Right lobe of liver (tissue), 6 donors: ENCODE data around the gene CLMP. TPM values are rescaled to one million over a fixed set of nuclear protein-coding genes. Genes with fewer than 3 reads are reported as not detected.

Experiments used
- ATAC-seq, 4 donors: fragments of 200-7000 bp; cut with Tn5 transposase; one replicate each; pipeline ENCODE4 v1.9.1; 2020; ENCODE audit warnings: mild to moderate bottlenecking in 4 of 4, moderate library complexity in 4 of 4
- DNase-seq, 3 donors: peaks; one replicate each; pipeline ENCODE4 v3.0.0-alpha.2; 2020
- H3K27ac ChIP-seq, 3 donors: fragments of 200-600 bp; one replicate each; pipeline ENCODE4 v1.8.0; 2022
- H3K27me3 ChIP-seq, 2 donors: fragments of 200-600 bp; one replicate each; pipeline ENCODE4 v1.8.0; 2022
- H3K36me3 ChIP-seq, 4 donors: fragments of 200-600 bp; sonication (generic) in 1 of 4; one replicate each; pipeline versions ENCODE4 v1.5.1 to v1.8.0; 2017 to 2022; ENCODE audit warnings: control low read depth in 1 of 4
- H3K4me1 ChIP-seq, 4 donors: fragments of 200-600 bp; sonication (generic) in 1 of 4; one replicate each; pipeline versions ENCODE4 v1.5.1 to v1.8.0; 2017 to 2022; ENCODE audit warnings: control low read depth in 1 of 4
- H3K4me3 ChIP-seq, 3 donors: fragments of 200-600 bp; one replicate each; pipeline ENCODE4 v1.8.0; 2022
- H3K9me3 ChIP-seq, 4 donors: fragments of 200-600 bp; sonication (generic) in 1 of 4; one replicate each; pipeline versions ENCODE4 v1.5.1 to v1.8.0; 2017 to 2022; ENCODE audit warnings: control low read depth in 1 of 4
- CTCF ChIP-seq, 4 donors: fragments of 200-600 bp in 3 of 4; fragments of 450-650 bp in 1 of 4; IDR thresholded peaks; one replicate each; pipeline versions ENCODE4 v1.5.1 to v1.8.0; 2016 to 2022; ENCODE audit warnings: antibody characterized with exemption in 4 of 4, mild to moderate bottlenecking in 2 of 4
- POLR2A ChIP-seq: fragments of 450-650 bp; IDR thresholded peaks from one replicate; pipeline ENCODE4 v1.6.1; 2017; ENCODE audit warnings: antibody characterized with exemption, mild to moderate bottlenecking
- WGBS: methylation state at CpG from one replicate; pipeline ENCODE4 v1.1.6; 2018; ENCODE audit warnings: low coverage, low lambda C conversion rate; ENCODE audit not compliant: insufficient coverage; ENCODE audit errors: missing lambda C conversion rate; 5-methylcytosine and 5-hydroxymethylcytosine counted together
- intact Hi-C, 2 donors: fragments of 100-400 bp; cut with DNase I; formaldehyde crosslinking; loops; one replicate each; pipeline versions ENCODE4 v1.11.2 to v1.14.1; 2022
- total RNA-seq, 6 experiments: library from RNA; depleted of rRNA in 2 of 6; stranded (reverse); fragments of >200 nt in 2 of 6; fragmentation: NEBNext Ultra II Directional in 3 of 6; extraction: Animal tissue kit (Norgen Biotek cat#: 25700) in 3 of 6; gene quantifications; one replicate each; pipeline versions ENCODE4 v1.1.0 to v1.2.4, GENCODE V29; 2016 to 2023
- donor health status: DM: no; HTN: yes; CAD: no.
- donor health status: DM: no; HTN: no; CAD: no.
- donor health status: DM: no; HTN: no; CAD: no.
- donor health status: DM: no; HTN: yes; CAD: no.
- donor health status: DM: no; HTN: yes; CAD: no.

CLMP gene
- total RNA-seq, 6 experiments from 2014 or later: 0.17 to 1.2 (median 0.51) TPM

- DNase-seq (no peak), ATAC-seq (no peak)
- Histone ChIP-seq H3K27me3 (no peaks in the 10 kb centered on the region), H3K36me3 (no peaks in the 10 kb centered on the region), H3K4me3 (no peak overlapping the region), H3K4me1 (no peaks in the 10 kb centered on the region), H3K27ac (no peak overlapping the region), H3K9me3 (no peaks in the 10 kb centered on the region)
- TF ChIP-seq CTCF (IDR thresholded peaks at IDR 0.05) (no peak), POLR2A (no peak)
- 96% methylated on average over 3 of the region's 4 CpGs for WGBS
- intact Hi-C loops: no loop called here
Measured at GRCh38 chr11:123181075-123181474, 14.0 kb downstream of the CLMP start.

- no peaks in the 10 kb centered on the region for H3K36me3 ChIP-seq
- intact Hi-C loops: no loop called here
- no peaks in the 10 kb centered on the region for H3K9me3 ChIP-seq
- no peaks in the 10 kb centered on the region for H3K27me3 ChIP-seq
- no peaks in the 10 kb centered on the region for H3K4me1 ChIP-seq
- WGBS: 100% methylated on average over 1 of the region's 2 CpGs
- H3K27ac ChIP-seq: no peak overlapping the region
- no peak overlapping the region for H3K4me3 ChIP-seq
- TF ChIP-seq CTCF (IDR thresholded peaks at IDR 0.05) (no peak), POLR2A (no peak)
- no peak for DNase-seq
- ATAC-seq: no peak
Measured at GRCh38 chr11:123180574-123180973, 14.5 kb downstream of the CLMP start.

GRCh38 chr11:123180166-123180565 is 14.9 kb downstream of the CLMP start:
- no peaks in the 10 kb centered on the region for H3K27me3 ChIP-seq
- H3K9me3 ChIP-seq: no peaks in the 10 kb centered on the region
- 27% methylated on average over 2 of the region's 5 CpGs for WGBS
- TF ChIP-seq POLR2A: no peak
- TF ChIP-seq CTCF (IDR thresholded peaks at IDR 0.05): no peak
- no peak for ATAC-seq
- H3K36me3 ChIP-seq: no peaks in the 10 kb centered on the region
- DNase-seq: no peak
- H3K27ac ChIP-seq: no peak overlapping the region
- intact Hi-C loops: no loop called here
- H3K4me3 ChIP-seq: no peak overlapping the region
- no peaks in the 10 kb centered on the region for H3K4me1 ChIP-seq

- no peaks in the 10 kb centered on the region for H3K9me3 ChIP-seq
- no peaks in the 10 kb centered on the region for H3K4me1 ChIP-seq
- ATAC-seq (no peak), DNase-seq (no peak)
- no peak overlapping the region for H3K27ac ChIP-seq
- intact Hi-C loops: no loop called here
- H3K27me3 ChIP-seq: no peaks in the 10 kb centered on the region
- no peaks in the 10 kb centered on the region for H3K36me3 ChIP-seq
- TF ChIP-seq POLR2A (no peak), CTCF (IDR thresholded peaks at IDR 0.05) (no peak)
- WGBS: no CpG with 5 or more reads among the region's 2 CpGs
- no peak overlapping the region for H3K4me3 ChIP-seq
Measured at GRCh38 chr11:123179586-123179985, 15.5 kb downstream of the CLMP start.

- Histone ChIP-seq H3K9me3 (no peaks in the 10 kb centered on the region), H3K4me3 (no peak overlapping the region), H3K27me3 (no peaks in the 10 kb centered on the region), H3K36me3 (no peaks in the 10 kb centered on the region), H3K4me1 (no peaks in the 10 kb centered on the region), H3K27ac (no peak overlapping the region)
- no peak for TF ChIP-seq POLR2A
- no peak for TF ChIP-seq CTCF (IDR thresholded peaks at IDR 0.05)
- intact Hi-C loops: no loop called here
- no peak for ATAC-seq
- DNase-seq: no peak
- 64% methylated on average over 1 of the region's 1 CpG for WGBS
Measured at GRCh38 chr11:123178186-123178585, 16.9 kb downstream of the CLMP start.
